ENCODE data around the gene ZNF501. TPM values are rescaled to one million over a fixed set of nuclear protein-coding genes. Genes with fewer than 3 reads are reported as not detected.
A peak's percentile ranks its signal among the peaks of the same experiment; 100 is the strongest.

Gene ZNF501
- total RNA-seq, 1 donor: 4.3 TPM

DNA sequence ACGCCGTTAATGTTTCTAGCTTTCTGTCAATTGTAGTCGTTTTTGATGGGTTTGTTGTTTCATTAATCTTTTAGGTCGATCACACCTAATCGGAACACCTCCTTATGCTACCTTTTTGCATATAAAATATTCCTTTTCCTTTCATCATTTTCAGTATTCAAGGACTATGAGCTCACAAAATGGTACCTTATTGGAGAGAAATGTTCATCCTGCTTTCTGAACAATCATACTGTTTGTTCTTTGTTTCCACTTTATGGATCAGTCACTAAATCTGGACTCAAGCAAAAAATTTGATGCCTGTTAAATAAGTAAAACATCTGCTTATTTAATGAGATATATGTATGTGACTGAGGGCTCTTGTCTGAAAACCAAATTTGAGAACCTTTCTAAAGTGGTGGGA, 33.3 kb downstream of the ZNF501 start:
- TF ChIP-seq, protein P1, sequence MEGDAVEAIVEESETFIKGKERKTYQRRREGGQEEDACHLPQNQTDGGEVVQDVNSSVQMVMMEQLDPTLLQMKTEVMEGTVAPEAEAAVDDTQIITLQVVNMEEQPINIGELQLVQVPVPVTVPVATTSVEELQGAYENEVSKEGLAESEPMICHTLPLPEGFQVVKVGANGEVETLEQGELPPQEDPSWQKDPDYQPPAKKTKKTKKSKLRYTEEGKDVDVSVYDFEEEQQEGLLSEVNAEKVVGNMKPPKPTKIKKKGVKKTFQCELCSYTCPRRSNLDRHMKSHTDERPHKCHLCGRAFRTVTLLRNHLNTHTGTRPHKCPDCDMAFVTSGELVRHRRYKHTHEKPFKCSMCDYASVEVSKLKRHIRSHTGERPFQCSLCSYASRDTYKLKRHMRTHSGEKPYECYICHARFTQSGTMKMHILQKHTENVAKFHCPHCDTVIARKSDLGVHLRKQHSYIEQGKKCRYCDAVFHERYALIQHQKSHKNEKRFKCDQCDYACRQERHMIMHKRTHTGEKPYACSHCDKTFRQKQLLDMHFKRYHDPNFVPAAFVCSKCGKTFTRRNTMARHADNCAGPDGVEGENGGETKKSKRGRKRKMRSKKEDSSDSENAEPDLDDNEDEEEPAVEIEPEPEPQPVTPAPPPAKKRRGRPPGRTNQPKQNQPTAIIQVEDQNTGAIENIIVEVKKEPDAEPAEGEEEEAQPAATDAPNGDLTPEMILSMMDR (IDR thresholded peaks at IDR 0.05; ENCODE audit: insufficient read depth, low read depth, low read length): no peak
- DNase-seq (ENCODE audit: low read depth): no peak
- peak overlapping the region; percentile 91 for H3K4me3 ChIP-seq (ENCODE audit: low read depth, low read length)

DNA sequence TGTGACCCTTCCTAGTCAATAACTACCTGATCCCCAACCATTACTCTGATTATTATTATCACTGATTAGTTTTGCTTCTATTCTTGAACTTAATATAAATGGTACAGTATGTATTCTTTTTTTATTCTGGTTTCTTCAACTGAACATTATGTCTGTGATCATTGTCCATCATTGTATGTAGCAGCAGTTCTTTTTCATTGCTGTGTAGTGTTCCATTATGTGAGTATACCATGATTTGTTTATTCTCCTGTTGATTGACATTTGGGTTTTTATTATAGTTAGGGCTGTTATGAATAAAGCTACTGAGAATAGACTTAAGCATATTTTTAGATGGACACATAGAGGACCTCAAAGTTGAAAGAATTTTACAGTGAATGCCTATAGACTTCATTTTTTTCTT, 34.8 kb downstream of the ZNF501 start:
- no peak for DNase-seq (ENCODE audit: low read depth)
- H3K4me3 ChIP-seq (ENCODE audit: low read depth, low read length): no peak overlapping the region
- TF ChIP-seq, protein P1 (IDR thresholded peaks at IDR 0.05; ENCODE audit: insufficient read depth, low read depth, low read length): no peak

DNA sequence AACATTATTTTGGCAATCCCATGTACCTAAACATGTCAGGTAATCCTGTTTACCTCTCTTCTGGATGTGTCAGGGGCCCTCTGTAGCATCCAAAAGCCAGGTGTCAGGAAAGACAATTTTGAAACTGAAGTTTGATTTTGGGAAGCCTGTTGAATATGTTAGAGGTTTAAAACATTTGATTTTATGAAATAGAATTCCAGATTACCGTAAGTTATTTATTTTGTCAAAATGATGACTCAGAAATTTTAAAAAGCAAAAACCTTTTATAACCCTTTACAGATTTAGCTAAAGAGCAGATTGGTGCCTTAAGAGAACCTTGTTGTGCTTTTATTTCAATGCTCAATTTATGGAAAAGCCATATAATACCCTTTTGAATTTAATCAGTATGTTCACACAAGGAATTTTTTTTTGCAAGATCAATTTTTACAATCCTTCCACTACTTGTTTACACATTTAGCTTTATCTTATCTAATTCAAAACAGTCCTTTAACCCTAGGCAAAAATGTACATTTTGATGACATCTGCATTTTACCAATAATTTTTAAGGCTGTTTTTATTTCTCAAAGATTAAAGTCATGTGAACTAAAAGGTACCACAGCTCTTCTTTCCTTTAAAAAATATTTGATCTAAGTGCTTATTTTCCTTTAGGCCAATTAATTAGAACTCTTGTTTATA, 42.1 kb downstream of the ZNF501 start:
- no peak for DNase-seq (ENCODE audit: low read depth)
- H3K4me3 ChIP-seq (ENCODE audit: low read depth, low read length): no peak overlapping the region
- TF ChIP-seq, protein P1 (IDR thresholded peaks at IDR 0.05; ENCODE audit: insufficient read depth, low read depth, low read length): no peak

DNA sequence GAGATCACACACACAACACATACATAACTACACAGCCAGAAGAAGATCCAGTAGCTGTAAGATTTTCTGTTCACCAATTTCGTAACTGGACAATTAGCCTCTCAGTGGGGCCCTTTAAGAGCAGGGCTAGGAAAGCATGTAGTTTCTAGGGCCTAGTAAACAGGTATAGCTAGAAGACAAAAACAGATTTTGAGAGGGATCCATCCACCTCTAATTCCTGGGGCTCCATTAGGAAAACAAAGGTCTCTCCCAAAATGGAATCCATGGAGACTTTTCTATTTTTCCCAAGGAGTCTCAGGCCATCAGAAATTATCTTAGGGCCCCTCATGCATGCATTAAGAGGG, 42.6 kb downstream of the ZNF501 start:
- no peak for DNase-seq (ENCODE audit: low read depth)
- TF ChIP-seq, protein P1 (IDR thresholded peaks at IDR 0.05; ENCODE audit: insufficient read depth, low read depth, low read length): no peak
- H3K4me3 ChIP-seq (ENCODE audit: low read depth, low read length): no peak overlapping the region

DNA sequence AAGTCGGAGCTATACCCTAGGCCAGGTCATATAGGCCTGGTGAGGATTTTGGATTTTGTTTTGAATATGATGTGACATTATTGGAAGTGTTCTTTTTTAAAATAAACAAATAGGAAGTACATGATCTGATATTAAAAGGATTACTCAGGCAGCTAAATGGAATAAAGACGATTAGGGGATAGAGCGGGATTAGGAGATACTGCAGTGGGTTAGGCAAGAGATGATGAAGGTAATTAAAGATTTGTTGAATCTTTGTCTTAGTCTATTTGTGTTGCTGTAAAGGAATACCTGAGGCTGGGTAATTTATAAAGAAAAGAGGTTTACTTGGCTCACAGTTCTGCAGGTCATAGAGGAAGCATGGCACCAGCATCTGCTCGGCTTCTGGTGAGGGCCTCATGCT, 53.5 kb downstream of the ZNF501 start:
- DNase-seq (ENCODE audit: low read depth): no peak
- H3K4me3 ChIP-seq (ENCODE audit: low read depth, low read length): no peak overlapping the region
- TF ChIP-seq, protein P1 (IDR thresholded peaks at IDR 0.05; ENCODE audit: insufficient read depth, low read depth, low read length): no peak

Other genes starting within 250 kb of the ZNF501 start
- gene ZKSCAN7, start 174.4 kb upstream of the ZNF501 start, total RNA-seq: 5.8 and 6.0 TPM in 2 replicates
- gene ZNF660, start 144.7 kb upstream of the ZNF501 start, total RNA-seq: 2.9 and 3.0 TPM in 2 replicates
- 11.6 and 16.0 TPM in 2 replicates for gene ZNF197, start 104.6 kb upstream of the ZNF501 start, total RNA-seq
- 16.1 and 22.5 TPM in 2 replicates for gene ZNF35, start 80.9 kb upstream of the ZNF501 start, total RNA-seq
- 4.2 and 6.9 TPM in 2 replicates for gene ZNF502, start 17.0 kb upstream of the ZNF501 start, total RNA-seq
- 13.2 and 20.7 TPM in 2 replicates for gene KIAA1143, start 32.0 kb downstream of the ZNF501 start, total RNA-seq
- 5.5 and 9.9 TPM in 2 replicates for gene KIF15, start 32.2 kb downstream of the ZNF501 start, total RNA-seq
- gene TMEM42, start 132.3 kb downstream of the ZNF501 start, total RNA-seq: 12.6 and 13.0 TPM in 2 replicates
- gene TGM4, start 145.0 kb downstream of the ZNF501 start, total RNA-seq: not detected in 2 replicates
- gene ZDHHC3, start 246.5 kb downstream of the ZNF501 start, total RNA-seq: 58.3 and 60.0 TPM in 2 replicates
- 27.1 and 32.4 TPM in 2 replicates for gene EXOSC7, start 246.6 kb downstream of the ZNF501 start, total RNA-seq